ENCODE data around the gene SEC11C. TPM values are rescaled to one million over a fixed set of nuclear protein-coding genes. Genes with fewer than 3 reads are reported as not detected.

The SEC11C gene
- total RNA-seq, 2 donors from 2014 or later = 50.8 to 88.2 TPM

DNA sequence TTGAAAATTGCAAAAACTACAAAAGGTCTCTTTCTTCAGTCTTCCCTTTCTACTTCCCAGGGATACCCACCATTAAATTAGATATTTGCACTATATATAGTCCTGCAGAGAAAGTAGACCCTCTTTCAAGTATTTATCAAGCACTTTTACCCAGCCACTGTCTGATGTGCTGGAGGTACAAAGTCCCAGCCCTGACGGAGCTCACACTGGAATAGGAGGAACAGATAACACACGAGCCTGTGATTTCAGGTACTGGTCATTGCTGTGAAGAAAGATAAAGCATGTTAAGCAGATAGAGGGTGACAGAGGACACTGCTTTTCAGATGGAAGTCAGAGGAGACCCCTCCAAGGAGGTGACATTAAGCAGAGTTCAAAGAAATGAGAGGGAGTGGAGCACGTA lies 19.6 kb downstream of the SEC11C start:
- Histone ChIP-seq H3K27me3 (no peaks in the 10 kb centered on the region), H3K27ac (no peak overlapping the region), H3K4me1 (no peaks in the 10 kb centered on the region), H3K9ac (ENCODE audit: low read depth in 2 of 2, low read length in 2 of 2) (no peak overlapping the region), H3K4me3 (no peak overlapping the region), H3K9me3 (no peaks in the 10 kb centered on the region), H3K36me3 (no peaks in the 10 kb centered on the region)
- TF ChIP-seq, protein P1, sequence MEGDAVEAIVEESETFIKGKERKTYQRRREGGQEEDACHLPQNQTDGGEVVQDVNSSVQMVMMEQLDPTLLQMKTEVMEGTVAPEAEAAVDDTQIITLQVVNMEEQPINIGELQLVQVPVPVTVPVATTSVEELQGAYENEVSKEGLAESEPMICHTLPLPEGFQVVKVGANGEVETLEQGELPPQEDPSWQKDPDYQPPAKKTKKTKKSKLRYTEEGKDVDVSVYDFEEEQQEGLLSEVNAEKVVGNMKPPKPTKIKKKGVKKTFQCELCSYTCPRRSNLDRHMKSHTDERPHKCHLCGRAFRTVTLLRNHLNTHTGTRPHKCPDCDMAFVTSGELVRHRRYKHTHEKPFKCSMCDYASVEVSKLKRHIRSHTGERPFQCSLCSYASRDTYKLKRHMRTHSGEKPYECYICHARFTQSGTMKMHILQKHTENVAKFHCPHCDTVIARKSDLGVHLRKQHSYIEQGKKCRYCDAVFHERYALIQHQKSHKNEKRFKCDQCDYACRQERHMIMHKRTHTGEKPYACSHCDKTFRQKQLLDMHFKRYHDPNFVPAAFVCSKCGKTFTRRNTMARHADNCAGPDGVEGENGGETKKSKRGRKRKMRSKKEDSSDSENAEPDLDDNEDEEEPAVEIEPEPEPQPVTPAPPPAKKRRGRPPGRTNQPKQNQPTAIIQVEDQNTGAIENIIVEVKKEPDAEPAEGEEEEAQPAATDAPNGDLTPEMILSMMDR (IDR thresholded peaks at IDR 0.05) = no peak
- no peak for DNase-seq
- intact Hi-C loops (cut with DNase I) = no loop called here

DNA sequence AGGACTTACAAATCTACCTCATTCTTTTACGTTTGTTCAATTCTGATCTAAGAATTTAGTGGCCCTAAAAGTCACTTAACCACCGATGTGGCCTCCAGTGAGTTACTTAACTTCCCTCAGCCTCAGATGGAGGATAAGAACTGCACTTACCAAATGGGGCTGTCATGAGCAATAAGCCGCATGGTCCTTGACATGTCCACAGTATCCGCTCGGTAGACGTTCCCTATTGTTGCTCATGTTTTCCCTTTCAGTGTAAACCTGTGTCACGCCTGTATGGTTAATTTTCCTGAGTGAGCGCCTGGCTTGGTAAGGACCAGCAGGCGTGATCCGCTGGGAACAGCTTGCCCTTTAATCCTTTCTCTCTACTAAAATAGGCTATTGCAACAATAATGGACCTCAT lies 20.3 kb downstream of the SEC11C start:
- intact Hi-C loops (cut with DNase I) = no loop called here
- H3K9ac ChIP-seq (ENCODE audit: low read depth in 2 of 2, low read length in 2 of 2) = no peak overlapping the region
- DNase-seq = no peak
- H3K4me3 ChIP-seq = no peak overlapping the region
- no peak overlapping the region for H3K27ac ChIP-seq
- TF ChIP-seq, protein P1 (IDR thresholded peaks at IDR 0.05) = no peak
- H3K9me3 ChIP-seq = no peaks in the 10 kb centered on the region
- no peaks in the 10 kb centered on the region for H3K36me3 ChIP-seq
- H3K27me3 ChIP-seq = no peaks in the 10 kb centered on the region
- H3K4me1 ChIP-seq = no peaks in the 10 kb centered on the region

DNA sequence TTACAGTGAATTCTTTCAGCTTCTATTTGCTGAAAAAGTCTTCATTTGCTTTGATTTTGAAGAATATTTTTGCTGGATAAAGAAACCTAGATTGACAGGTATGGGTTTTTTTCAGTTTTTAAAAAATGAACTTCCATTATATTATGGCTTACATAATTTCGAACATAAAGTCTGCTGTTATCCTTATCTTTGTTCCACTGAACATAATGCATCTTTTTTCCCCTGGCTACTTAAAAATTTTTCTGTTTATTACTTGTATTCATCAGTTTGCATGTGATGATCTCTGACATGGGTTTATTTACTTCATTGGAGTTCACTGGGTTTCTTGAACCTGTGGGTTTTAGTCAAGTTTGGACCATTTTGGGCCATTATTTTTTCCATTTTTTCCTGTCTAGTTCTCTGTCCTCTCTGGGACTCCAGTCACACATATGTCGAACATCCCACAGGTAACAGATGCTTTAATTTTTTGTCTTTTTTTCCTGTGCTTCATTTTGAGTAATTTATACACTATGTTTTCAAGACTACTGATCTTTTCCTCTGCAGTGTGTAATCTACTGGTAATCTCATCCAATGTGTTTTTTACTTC lies 33.1 kb downstream of the SEC11C start:
- Histone ChIP-seq H3K4me3 (no peak overlapping the region), H3K9ac (ENCODE audit: low read depth in 2 of 2, low read length in 2 of 2) (no peak overlapping the region), H3K9me3 (no peaks in the 10 kb centered on the region), H3K27ac (no peak overlapping the region), H3K36me3 (no peaks in the 10 kb centered on the region), H3K4me1 (no peaks in the 10 kb centered on the region), H3K27me3 (no peaks in the 10 kb centered on the region)
- TF ChIP-seq, protein P1 (IDR thresholded peaks at IDR 0.05) = no peak
- intact Hi-C loops (cut with DNase I) = no loop called here
- no peak for DNase-seq

DNA sequence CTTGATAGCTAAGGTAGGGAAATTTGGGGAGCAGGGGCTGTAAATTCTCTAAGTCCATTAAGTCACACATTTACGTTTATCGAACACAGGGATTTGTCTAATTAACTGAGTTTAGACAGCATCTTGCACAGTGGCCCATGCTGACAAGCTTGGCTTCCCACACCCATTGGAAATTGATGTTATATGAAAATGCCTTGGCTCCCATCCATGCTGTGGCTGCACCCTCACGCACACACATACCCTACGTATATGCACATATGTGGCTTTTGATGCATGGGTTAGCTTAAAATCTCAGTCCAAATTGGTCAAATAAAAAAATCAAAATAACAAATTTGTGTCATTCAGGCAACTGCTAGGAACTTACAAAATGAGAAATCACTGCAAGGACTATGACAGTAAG lies 37.8 kb downstream of the SEC11C start:
- H3K36me3 ChIP-seq = no peaks in the 10 kb centered on the region
- TF ChIP-seq, protein P1 (IDR thresholded peaks at IDR 0.05) = no peak
- intact Hi-C loops (cut with DNase I) = no loop called here
- no peak overlapping the region for H3K4me3 ChIP-seq
- H3K9ac ChIP-seq (ENCODE audit: low read depth in 2 of 2, low read length in 2 of 2) = no peak overlapping the region
- no peak overlapping the region for H3K27ac ChIP-seq
- H3K4me1 ChIP-seq = no peaks in the 10 kb centered on the region
- no peaks in the 10 kb centered on the region for H3K27me3 ChIP-seq
- no peak for DNase-seq
- H3K9me3 ChIP-seq = no peaks in the 10 kb centered on the region

DNA sequence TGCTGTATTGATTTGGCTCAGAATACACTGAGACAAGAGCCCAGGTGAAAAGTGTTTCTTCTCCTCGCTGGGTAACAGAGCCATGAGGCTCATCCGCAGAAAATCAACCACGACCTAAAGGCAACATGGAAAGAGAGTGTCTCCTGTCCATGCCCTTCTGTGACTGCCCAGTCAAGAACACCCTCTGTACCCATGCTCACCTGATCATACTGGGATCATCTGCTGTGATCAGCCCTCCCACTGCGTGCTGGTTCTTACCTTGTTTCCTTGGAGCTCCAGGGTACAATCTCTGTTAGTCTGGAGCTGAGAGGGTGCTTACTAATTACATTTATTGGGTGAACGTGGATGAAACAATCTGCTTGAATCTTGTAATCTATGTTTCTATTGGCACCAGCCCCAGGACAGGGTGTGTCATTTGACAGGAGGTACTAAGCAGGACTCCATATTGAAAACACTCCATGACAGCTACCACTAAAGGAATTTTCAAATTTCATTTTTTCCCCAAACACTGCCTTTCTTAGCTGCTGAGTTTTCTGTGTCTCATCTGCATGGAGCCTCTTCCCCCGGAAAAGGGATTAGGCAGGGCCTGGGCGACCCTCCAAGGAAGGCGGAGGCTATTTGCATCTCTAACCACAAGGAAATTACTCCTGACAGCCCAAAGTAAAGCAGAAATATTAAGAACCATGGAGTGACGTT lies 40.6 kb downstream of the SEC11C start:
- Histone ChIP-seq H3K4me3 (no peak overlapping the region), H3K9me3 (no peaks in the 10 kb centered on the region), H3K9ac (ENCODE audit: low read depth in 2 of 2, low read length in 2 of 2) (no peak overlapping the region), H3K27me3 (no peaks in the 10 kb centered on the region), H3K36me3 (no peaks in the 10 kb centered on the region), H3K4me1 (no peaks in the 10 kb centered on the region), H3K27ac (no peak overlapping the region)
- DNase-seq = no peak
- intact Hi-C loops (cut with DNase I) = no loop called here
- TF ChIP-seq, protein P1 (IDR thresholded peaks at IDR 0.05) = no peak
